Caco-2 (cell line): ENCODE measurements around the gene DPM2. TPM values are rescaled to one million over a fixed set of nuclear protein-coding genes. Genes with fewer than 3 reads are reported as not detected.

Experiments used
- BruUV-seq: library from RNA; stranded (reverse); fragments of 400-500 nt; replicated peaks from 2 replicates; lab custom pipeline; 2021; lab: Mats Ljungman, UMichigan
- CTCF ChIA-PET: fragments of 300-600 bp; sonication (Branson Sonifier 250); formaldehyde crosslinking; loops from one replicate; lab custom pipeline; 2022; ENCODE audit warnings: antibody characterized with exemption; lab: Charles Lee
- POLR2A ChIA-PET: fragments of 300-600 bp; sonication (Branson Sonifier 250); formaldehyde crosslinking; loops from one replicate; lab custom pipeline; 2022; ENCODE audit warnings: antibody characterized with exemption; lab: Charles Lee
- DNase-seq, 2 experiments: peaks; one replicate each; pipeline versions ENCODE4 v3.0.0 to v3.0.0-alpha.2; 2020 to 2022
- H3K27me3 ChIP-seq: replicated peaks from 2 replicates; pipeline ENCODE4 v1.6.0; 2011; ENCODE audit warnings: low read length; ENCODE audit not compliant: control insufficient read depth, insufficient read depth
- H3K36me3 ChIP-seq: 2 replicates; pipeline ENCODE4 v1.5.1; 2011; ENCODE audit warnings: low read length; ENCODE audit not compliant: control insufficient read depth, insufficient read depth
- H3K4me1 ChIP-seq: fragments of 250-450 bp; sonication (Bioruptor Pico); 2 replicates; pipeline ENCODE4 v1.5.1; 2020; ENCODE audit warnings: mild to moderate bottlenecking
- H3K4me3 ChIP-seq: 2 replicates; pipeline ENCODE4 v1.5.1; 2011; ENCODE audit warnings: low read depth, mild to moderate bottlenecking, control low read depth, low read length
- H3K9me3 ChIP-seq: fragments of 250-450 bp; sonication (Bioruptor Pico); 2 replicates; pipeline ENCODE4 v1.5.1; 2020; ENCODE audit warnings: mild to moderate bottlenecking, moderate library complexity
- H3K27ac Mint-ChIP-seq: one replicate; pipeline ENCODE4 v1.8.0; 2022; ENCODE audit warnings: mixed read lengths; ENCODE audit not compliant: unreplicated experiment
- H3K27me3 Mint-ChIP-seq: one replicate; pipeline ENCODE4 v1.8.0; 2022; ENCODE audit warnings: mixed read lengths; ENCODE audit not compliant: insufficient read depth, unreplicated experiment
- H3K36me3 Mint-ChIP-seq: one replicate; pipeline ENCODE4 v1.8.0; 2022; ENCODE audit warnings: mild to moderate bottlenecking, mixed read lengths; ENCODE audit not compliant: insufficient read depth, unreplicated experiment
- H3K4me1 Mint-ChIP-seq: one replicate; pipeline ENCODE4 v1.8.0; 2022; ENCODE audit warnings: low read depth, mixed read lengths; ENCODE audit not compliant: unreplicated experiment
- H3K4me3 Mint-ChIP-seq: one replicate; pipeline ENCODE4 v1.8.0; 2022; ENCODE audit warnings: mild to moderate bottlenecking, moderate library complexity, mixed read lengths; ENCODE audit not compliant: unreplicated experiment
- H3K9me3 Mint-ChIP-seq: one replicate; pipeline ENCODE4 v1.8.0; 2022; ENCODE audit warnings: mixed read lengths; ENCODE audit not compliant: unreplicated experiment
- intact Hi-C: fragments of 100-400 bp; cut with micrococcal nuclease; formaldehyde crosslinking; loops from one replicate; pipeline ENCODE4 v1.10.0; 2022; ENCODE audit not compliant: unreplicated experiment
- total RNA-seq: library from RNA; stranded (reverse); gene quantifications from 2 replicates; pipeline ENCODE4 v1.2.3, GENCODE V29; 2022
- TF ChIP-seq, protein P1 (sequence below), 2 experiments: fragments of 200-600 bp in 1 of 2; IDR thresholded peaks; 1 replicate in 1 of 2; 2 replicates in 1 of 2; pipeline versions ENCODE4 v1.5.1 to v1.8.0; 2011 to 2022; ENCODE audit warnings: antibody characterized with exemption in 1 of 2, control low read depth in 1 of 2, inconsistent platforms in 1 of 2, low read depth in 1 of 2, low read length in 1 of 2, mild to moderate bottlenecking in 1 of 2, moderate library complexity in 1 of 2; ENCODE audit not compliant: insufficient read depth in 1 of 2, severe bottlenecking in 1 of 2, unreplicated experiment in 1 of 2

The DPM2 gene
- total RNA-seq, 1 experiment from 2014 or later, result 38.7 TPM

DNA sequence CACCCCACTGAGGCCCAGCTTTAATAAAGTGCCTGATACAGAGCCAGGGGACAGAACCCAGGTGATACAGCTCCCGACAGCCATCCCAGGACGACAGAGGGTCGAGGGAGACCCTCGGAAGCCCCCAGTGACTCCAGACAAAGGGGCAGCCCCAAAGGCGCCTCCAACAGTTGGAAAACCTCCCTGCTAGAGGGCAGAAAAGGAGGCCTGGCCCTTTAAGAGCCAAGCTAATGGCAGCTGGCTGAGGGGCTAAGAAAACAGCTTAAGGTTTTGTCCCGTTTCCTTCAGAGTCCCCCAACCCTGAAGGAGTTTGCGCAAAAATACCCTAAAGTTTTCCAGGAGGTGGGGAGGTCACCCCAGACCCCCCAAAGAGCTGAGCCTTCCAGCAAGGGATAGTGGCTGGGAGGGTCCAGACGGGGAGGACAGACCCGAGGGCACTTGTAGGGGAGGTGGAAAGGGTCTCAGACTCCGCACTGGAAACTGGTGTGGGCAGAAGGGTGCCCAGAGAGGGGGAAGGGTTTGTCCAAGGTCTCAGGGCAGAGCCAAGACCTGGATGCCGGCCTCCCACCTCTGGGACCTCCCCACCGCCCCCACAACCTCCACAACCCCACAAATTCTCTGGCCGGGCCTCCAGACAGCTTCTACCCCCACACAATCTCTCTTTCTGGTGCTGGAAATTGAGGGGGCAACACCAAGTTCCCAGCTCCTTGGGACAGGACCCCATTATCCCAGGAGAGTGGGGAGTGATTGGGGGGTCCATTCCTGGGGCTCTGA, 52.0 kb downstream of the DPM2 start:
- BruUV-seq, result no TSS peak
- TF ChIP-seq, protein P1, sequence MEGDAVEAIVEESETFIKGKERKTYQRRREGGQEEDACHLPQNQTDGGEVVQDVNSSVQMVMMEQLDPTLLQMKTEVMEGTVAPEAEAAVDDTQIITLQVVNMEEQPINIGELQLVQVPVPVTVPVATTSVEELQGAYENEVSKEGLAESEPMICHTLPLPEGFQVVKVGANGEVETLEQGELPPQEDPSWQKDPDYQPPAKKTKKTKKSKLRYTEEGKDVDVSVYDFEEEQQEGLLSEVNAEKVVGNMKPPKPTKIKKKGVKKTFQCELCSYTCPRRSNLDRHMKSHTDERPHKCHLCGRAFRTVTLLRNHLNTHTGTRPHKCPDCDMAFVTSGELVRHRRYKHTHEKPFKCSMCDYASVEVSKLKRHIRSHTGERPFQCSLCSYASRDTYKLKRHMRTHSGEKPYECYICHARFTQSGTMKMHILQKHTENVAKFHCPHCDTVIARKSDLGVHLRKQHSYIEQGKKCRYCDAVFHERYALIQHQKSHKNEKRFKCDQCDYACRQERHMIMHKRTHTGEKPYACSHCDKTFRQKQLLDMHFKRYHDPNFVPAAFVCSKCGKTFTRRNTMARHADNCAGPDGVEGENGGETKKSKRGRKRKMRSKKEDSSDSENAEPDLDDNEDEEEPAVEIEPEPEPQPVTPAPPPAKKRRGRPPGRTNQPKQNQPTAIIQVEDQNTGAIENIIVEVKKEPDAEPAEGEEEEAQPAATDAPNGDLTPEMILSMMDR (IDR thresholded peaks at IDR 0.05; ENCODE audit: insufficient read depth in 1 of 2, low read depth in 1 of 2, low read length in 1 of 2, severe bottlenecking in 1 of 2, unreplicated experiment in 1 of 2), result no peak
- no peak for DNase-seq
- Histone ChIP-seq H3K4me3 (no peak overlapping the region), H3K4me1 (no peaks in the 10 kb centered on the region), H3K9me3 (no peaks in the 10 kb centered on the region), H3K36me3 (0 out of 2 replicates have a peak, but pooled peaks cover 3% of the 10 kb centered on the region), H3K27me3 (no peaks in the 10 kb centered on the region)
- no peaks in the 10 kb centered on the region for H3K4me1 Mint-ChIP-seq
- H3K27ac Mint-ChIP-seq, result no peak overlapping the region
- ChIA-PET CTCF (no interaction called here), POLR2A (no interaction called here)
- H3K4me3 Mint-ChIP-seq, result no peak overlapping the region
- peaks cover 18% of the 10 kb centered on the region for H3K36me3 Mint-ChIP-seq
- intact Hi-C loops, result no loop called here
- no peaks in the 10 kb centered on the region for H3K9me3 Mint-ChIP-seq
- H3K27me3 Mint-ChIP-seq, result no peaks in the 10 kb centered on the region

Other genes starting within 250 kb of the DPM2 start
- gene CFAP157, start 230.9 kb downstream of the DPM2 start, total RNA-seq, result not detected in 2 replicates
- gene PTRH1, start 222.2 kb downstream of the DPM2 start, total RNA-seq, result 8.7 and 11.2 TPM in 2 replicates
- gene TTC16, start 221.8 kb downstream of the DPM2 start, total RNA-seq, result not detected in 2 replicates
- gene TOR2A, start 202.6 kb downstream of the DPM2 start, total RNA-seq, result 12.9 and 14.2 TPM in 2 replicates
- 0.34 TPM in 1 of 2 replicates, not detected in the other for gene SH2D3C, start 159.2 kb downstream of the DPM2 start, total RNA-seq
- 47.9 and 48.2 TPM in 2 replicates for gene CDK9, start 151.8 kb downstream of the DPM2 start, total RNA-seq
- gene FPGS, start 135.0 kb downstream of the DPM2 start, total RNA-seq, result 54.4 and 57.3 TPM in 2 replicates
- 0.18 and 0.53 TPM in 2 replicates for gene ENG, start 83.2 kb downstream of the DPM2 start, total RNA-seq
- 39.2 and 41.5 TPM in 2 replicates for gene AK1, start 60.2 kb downstream of the DPM2 start, total RNA-seq
- 20.7 and 25.1 TPM in 2 replicates for gene ST6GALNAC6, start 38.3 kb downstream of the DPM2 start, total RNA-seq
- gene ST6GALNAC4, start 20.8 kb downstream of the DPM2 start, total RNA-seq, result 12.1 and 13.2 TPM in 2 replicates
- 2.3 and 3.8 TPM in 2 replicates for gene PIP5KL1, start 7.1 kb downstream of the DPM2 start, total RNA-seq
- 44.1 and 47.1 TPM in 2 replicates for gene EEIG1, start 43.1 kb upstream of the DPM2 start, total RNA-seq
- 8.5 and 8.6 TPM in 2 replicates for gene NAIF1, start 129.5 kb upstream of the DPM2 start, total RNA-seq
- 16.5 and 18.5 TPM in 2 replicates for gene SLC25A25, start 130.4 kb upstream of the DPM2 start, total RNA-seq
- gene PTGES2, start 189.9 kb upstream of the DPM2 start, total RNA-seq, result 114 and 123 TPM in 2 replicates
- not detected in 2 replicates for gene LCN2, start 211.6 kb upstream of the DPM2 start, total RNA-seq
- 34.2 and 36.5 TPM in 2 replicates for gene BBLN, start 222.4 kb upstream of the DPM2 start, total RNA-seq